D341Med (cell line): ENCODE data around the gene AHR.
"Not testable (repeated sequence)": the region's sequence is repeated elsewhere in the genome, so short reads cannot be mapped to it uniquely, and the experiment has no call there.

Experiments
- DNase-seq: peaks from one replicate; pipeline ENCODE4 v3.0.0; 2012; ENCODE audit warnings: low spot score

Gene AHR

GRCh38 chr7:17380736-17381662 is 82.5 kb downstream of the AHR start:
- DNase-seq, result no peak

GRCh38 chr7:17382408-17383354 is 84.2 kb downstream of the AHR start:
- DNase-seq, result not testable (repeated sequence)

DNA sequence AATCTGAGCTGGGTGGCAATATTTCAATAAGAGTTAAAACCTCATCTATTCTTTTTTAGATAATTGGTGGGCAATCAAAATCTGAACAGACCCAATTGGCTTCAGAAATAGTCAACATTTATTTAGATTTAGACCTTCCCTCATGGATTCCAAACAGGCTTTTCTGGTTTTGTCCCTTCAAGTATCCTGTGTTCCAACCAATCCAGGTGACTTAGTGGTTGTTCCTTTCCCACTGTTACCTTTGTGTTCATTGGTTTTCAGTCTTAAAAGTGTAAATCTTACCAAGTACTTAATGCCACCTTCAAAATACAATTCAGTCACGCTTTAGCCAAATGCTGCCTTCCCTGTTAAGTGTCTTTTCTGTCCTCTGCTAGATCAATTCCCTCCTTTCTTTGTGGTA is 85.9 kb downstream of the AHR start:
- DNase-seq, result no peak

DNA sequence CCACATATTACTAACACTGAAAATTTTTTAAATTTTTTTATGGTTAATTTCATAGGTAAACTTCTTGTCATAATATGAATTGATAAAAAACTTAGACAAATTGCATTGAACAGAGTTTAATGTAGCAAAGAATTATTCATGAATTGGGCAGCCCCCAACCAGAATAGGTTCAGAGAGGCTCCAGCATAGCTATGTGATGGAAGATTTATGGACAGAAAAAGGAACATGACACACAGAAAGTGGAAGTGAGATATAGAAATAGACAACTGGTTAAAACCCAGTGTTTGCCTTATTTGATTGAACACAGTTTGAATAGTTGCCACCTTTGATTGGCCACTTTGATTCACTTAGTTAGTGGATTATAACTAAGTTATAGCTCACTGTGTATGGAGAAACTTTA is 87.2 kb downstream of the AHR start:
- no peak for DNase-seq

DNA sequence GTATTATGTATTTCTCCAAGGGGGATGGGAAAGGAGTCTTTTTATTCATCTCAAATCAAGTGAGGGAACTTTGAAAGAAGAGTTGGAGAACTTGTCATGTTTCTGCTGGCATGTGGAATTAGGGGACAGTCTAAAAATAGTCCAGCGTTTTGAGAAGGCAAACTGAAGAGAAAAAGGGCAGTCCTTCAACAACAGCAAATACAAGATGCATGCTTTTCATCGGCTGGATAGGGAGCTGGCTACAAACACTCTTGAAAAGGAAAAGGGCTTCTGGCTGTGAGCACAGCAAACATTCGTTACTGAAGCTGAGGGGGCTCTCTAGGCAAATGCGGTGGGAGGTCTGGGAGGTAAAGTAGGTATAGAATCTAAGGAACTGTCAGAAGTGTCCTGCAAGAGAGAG is 91.9 kb downstream of the AHR start:
- DNase-seq, result no peak

DNA sequence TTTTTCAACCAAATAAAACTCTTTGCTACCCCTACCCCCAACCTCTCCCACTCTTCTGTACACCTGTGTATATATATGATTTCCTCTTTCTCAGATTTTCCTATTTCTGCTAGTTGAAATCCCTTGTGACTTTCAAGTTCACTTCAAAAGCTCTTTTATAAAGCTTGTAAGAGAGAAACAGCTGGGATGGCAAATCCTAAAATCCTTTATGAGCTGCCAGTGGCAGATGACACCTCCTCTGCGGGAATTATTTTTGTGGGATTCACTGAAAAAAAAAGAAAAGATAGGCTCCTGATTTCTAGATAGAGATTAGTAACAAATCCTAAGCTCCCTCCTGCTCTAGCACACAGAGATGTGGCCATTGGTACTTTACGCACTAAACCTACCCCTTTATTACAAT is 92.9 kb downstream of the AHR start:
- peak; percentile 55 for DNase-seq

GRCh38 chr7:17392846-17393245 is 94.4 kb downstream of the AHR start:
- no peak for DNase-seq

DNA sequence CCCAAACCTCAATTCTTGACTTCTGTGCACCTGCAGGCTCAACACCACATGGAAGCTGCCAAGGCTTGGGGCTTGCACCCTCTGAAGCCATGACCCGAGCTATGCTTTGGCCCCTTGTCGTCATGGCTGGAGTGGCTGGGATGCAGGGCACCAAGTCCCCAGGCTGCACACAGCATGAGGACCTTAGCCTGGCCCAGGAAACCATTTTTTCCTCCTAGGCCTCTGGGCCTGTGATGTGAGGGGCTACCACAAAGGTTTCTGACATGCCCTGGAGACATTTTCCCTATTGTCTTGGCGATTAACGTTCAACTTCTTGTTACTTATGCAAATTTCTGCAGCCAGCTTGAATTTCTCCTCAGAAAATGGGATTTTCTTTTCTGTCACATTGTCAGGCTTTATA is 96.1 kb downstream of the AHR start:
- not testable (repeated sequence) for DNase-seq
